HepG2 (cell line): ENCODE results near the gene TMA7B. TPM values are rescaled to one million over a fixed set of nuclear protein-coding genes. Genes with fewer than 3 reads are reported as not detected.

Experiments
- ARNT2 ChIP-seq: sonication (generic); formaldehyde crosslinking; IDR thresholded peaks from 2 replicates; pipeline ENCODE4 v1.8.0; 2022; ENCODE audit warnings: mild to moderate bottlenecking, low read depth, missing genetic modification reagents, moderate library complexity
- GTF2F1 ChIP-seq: fragments of 150-350 bp; IDR thresholded peaks from 2 replicates; pipeline ENCODE4 v1.6.1; 2014; ENCODE audit warnings: low read length
- HNF4G ChIP-seq, 2 experiments: sonication (generic) in 1 of 2; formaldehyde crosslinking in 1 of 2; IDR thresholded peaks; 2 replicates each; pipeline versions ENCODE4 v1.4.0 to v1.6.1; 2011 to 2020; ENCODE audit warnings: borderline replicate concordance in 2 of 2, low read depth in 2 of 2, mild to moderate bottlenecking in 2 of 2, low read length in 1 of 2, missing genetic modification reagents in 1 of 2, moderate library complexity in 1 of 2
- ZBTB21 ChIP-seq: sonication (generic); formaldehyde crosslinking; IDR thresholded peaks from 2 replicates; pipeline ENCODE4 v1.4.0; 2020; ENCODE audit warnings: missing genetic modification reagents
- ZNF431 ChIP-seq: sonication (generic); formaldehyde crosslinking; IDR thresholded peaks from 2 replicates; pipeline ENCODE4 v1.9.0; 2022; ENCODE audit warnings: missing genetic modification reagents, low read depth, mild to moderate bottlenecking, borderline replicate concordance
- polyA plus RNA-seq, 8 experiments: library from polyadenylated mRNA; depleted of rRNA in 3 of 8; stranded (reverse) in 7 of 8; unstranded in 1 of 8; fragments of >200 nt; fragmentation: Illumina TruSeq in 4 of 8; extraction: Trizol in 4 of 8; gene quantifications; 2 replicates each; pipeline versions ENCODE4 v1.2.1 to v1.2.3, GENCODE V29; 2011 to 2016; ENCODE audit warnings: low read depth in 4 of 8, missing spikeins in 1 of 8, mixed read lengths in 1 of 8; ENCODE audit not compliant: insufficient read depth in 1 of 8
- total RNA-seq, 5 experiments: library from RNA; depleted of rRNA; stranded (reverse); fragments of >200 nt; fragmentation: Illumina TruSeq; extraction: Trizol; gene quantifications; 2 replicates each; pipeline ENCODE4 v1.2.3, GENCODE V29; 2016; ENCODE audit warnings: low read depth in 1 of 5
- TF ChIP-seq, protein P1 (sequence below): sonication (generic); formaldehyde crosslinking; IDR thresholded peaks from 2 replicates; pipeline ENCODE4 v1.5.0; 2020; ENCODE audit warnings: missing genetic modification reagents, mild to moderate bottlenecking, borderline replicate concordance
- TF ChIP-seq, protein P2 (sequence below): sonication (generic); formaldehyde crosslinking; IDR thresholded peaks from 2 replicates; pipeline ENCODE4 v1.4.0; 2020; ENCODE audit warnings: mild to moderate bottlenecking, missing genetic modification reagents
- TF ChIP-seq, protein P3 (sequence below), 2 experiments: sonication (generic) in 1 of 2; formaldehyde crosslinking in 1 of 2; IDR thresholded peaks; 2 replicates each; pipeline versions ENCODE4 v1.4.0 to v1.6.1; 2018 to 2020; ENCODE audit warnings: missing genetic modification reagents in 2 of 2, borderline replicate concordance in 1 of 2, low read depth in 1 of 2, mild to moderate bottlenecking in 1 of 2, missing biosample characterization in 1 of 2

The TMA7B gene
- total and polyA plus RNA-seq, 2 of the 13 experiments (the other 11 are each of a cell fraction or from before 2014, with no cell fraction given): not detected

DNA sequence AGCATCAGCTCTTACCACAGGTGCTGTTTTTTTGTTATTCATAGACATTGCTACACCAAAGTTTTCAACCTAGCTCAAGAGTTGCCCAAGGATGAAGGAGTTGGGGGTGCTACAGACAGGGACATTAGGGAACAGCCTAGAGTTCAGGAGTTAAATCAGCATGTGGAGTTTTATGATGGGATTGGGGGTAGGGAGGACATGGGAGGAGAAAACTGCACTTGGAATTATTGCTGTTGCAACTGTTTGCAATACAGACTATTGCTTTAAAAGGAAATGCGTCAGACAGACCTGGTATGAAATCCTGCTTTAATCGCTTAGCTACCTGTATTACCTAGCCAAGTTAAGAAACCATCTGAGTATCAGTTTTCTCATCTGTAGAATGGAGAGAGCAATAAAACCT, 6.3 kb downstream of the TMA7B start (continued):
- TF ChIP-seq, protein P1, sequence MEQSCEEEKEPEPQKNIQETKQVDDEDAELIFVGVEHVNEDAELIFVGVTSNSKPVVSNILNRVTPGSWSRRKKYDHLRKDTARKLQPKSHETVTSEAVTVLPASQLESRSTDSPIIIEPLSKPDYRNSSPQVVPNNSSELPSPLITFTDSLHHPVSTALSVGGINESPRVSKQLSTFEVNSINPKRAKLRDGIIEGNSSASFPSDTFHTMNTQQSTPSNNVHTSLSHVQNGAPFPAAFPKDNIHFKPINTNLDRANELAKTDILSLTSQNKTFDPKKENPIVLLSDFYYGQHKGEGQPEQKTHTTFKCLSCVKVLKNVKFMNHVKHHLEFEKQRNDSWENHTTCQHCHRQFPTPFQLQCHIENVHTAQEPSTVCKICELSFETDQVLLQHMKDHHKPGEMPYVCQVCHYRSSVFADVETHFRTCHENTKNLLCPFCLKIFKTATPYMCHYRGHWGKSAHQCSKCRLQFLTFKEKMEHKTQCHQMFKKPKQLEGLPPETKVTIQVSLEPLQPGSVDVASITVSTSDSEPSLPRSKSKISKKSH (CRISPR knock-in tag): no peak
- TF ChIP-seq ZNF431 (no peak), ZBTB21 (no peak), HNF4G (IDR thresholded peaks at IDR 0.05; ENCODE audit: borderline replicate concordance, low read depth, low read length) (no peak), HNF4G (CRISPR knock-in tag; IDR thresholded peaks at IDR 0.05; ENCODE audit: borderline replicate concordance, low read depth) (no peak), ARNT2 (CRISPR knock-in tag) (no peak), GTF2F1 (no peak)
- TF ChIP-seq, protein P2, sequence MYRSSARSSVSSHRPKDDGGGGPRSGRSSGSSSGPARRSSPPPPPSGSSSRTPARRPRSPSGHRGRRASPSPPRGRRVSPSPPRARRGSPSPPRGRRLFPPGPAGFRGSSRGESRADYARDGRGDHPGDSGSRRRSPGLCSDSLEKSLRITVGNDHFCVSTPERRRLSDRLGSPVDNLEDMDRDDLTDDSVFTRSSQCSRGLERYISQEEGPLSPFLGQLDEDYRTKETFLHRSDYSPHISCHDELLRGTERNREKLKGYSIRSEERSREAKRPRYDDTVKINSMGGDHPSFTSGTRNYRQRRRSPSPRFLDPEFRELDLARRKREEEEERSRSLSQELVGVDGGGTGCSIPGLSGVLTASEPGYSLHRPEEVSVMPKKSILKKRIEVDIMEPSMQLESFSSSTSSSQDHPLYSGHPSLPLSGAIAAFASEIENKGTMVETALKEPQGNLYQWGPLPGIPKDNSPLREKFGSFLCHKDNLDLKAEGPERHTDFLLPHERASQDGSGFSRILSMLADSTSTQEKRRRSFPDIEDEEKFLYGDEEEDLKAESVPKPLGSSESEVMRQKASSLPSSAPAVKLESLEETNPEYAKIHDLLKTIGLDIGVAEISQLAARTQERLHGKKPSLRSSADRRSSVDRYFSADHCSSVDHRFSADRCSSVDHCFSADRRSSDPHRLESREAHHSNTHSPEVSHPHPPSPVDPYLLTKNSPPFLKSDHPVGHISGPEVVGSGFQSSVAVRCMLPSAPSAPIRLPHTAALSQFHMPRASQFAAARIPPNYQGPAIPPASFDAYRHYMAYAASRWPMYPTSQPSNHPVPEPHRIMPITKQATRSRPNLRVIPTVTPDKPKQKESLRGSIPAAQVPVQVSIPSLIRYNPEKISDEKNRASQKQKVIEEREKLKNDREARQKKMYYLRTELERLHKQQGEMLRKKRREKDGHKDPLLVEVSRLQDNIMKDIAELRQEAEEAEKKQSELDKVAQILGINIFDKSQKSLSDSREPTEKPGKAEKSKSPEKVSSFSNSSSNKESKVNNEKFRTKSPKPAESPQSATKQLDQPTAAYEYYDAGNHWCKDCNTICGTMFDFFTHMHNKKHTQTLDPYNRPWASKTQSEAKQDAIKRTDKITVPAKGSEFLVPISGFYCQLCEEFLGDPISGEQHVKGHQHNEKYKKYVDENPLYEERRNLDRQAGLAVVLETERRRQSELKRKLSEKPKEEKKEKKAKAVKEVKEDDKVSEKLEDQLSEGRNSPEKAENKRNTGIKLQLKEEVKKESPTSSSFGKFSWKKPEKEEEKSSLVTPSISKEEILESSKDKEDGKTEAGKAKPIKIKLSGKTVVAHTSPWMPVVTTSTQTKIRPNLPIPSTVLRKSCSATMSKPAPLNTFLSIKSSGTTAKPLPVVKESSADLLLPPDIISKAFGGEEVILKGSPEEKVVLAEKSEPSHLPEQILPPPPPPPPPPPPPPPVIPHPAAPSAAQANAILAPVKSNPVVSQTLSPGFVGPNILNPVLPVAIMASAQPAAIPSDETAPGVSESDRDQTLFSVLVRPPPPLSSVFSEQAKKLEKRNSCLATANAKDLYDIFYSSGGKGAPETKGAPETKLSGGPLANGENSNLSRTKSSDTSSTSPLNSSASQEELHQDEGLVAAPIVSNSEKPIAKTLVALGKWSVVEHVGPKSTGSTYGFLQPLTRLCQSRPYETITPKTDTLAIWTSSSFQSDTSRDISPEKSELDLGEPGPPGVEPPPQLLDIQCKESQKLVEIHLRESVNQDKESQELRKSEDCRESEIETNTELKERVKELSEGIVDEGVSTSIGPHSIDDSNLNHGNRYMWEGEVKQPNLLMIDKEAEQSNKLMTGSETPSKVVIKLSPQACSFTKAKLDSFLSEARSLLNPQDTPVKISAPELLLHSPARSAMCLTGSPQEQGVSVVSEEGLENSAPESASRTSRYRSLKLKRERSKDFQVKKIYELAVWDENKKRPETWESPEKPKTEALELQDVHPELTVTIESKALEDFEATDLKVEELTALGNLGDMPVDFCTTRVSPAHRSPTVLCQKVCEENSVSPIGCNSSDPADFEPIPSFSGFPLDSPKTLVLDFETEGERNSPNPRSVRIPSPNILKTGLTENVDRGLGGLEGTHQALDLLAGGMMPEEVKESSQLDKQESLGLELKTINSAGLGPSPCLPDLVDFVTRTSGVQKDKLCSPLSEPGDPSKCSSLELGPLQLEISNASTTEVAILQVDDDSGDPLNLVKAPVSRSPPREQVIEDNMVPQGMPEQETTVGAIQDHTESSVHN (CRISPR knock-in tag): no peak
- TF ChIP-seq, protein P3, sequence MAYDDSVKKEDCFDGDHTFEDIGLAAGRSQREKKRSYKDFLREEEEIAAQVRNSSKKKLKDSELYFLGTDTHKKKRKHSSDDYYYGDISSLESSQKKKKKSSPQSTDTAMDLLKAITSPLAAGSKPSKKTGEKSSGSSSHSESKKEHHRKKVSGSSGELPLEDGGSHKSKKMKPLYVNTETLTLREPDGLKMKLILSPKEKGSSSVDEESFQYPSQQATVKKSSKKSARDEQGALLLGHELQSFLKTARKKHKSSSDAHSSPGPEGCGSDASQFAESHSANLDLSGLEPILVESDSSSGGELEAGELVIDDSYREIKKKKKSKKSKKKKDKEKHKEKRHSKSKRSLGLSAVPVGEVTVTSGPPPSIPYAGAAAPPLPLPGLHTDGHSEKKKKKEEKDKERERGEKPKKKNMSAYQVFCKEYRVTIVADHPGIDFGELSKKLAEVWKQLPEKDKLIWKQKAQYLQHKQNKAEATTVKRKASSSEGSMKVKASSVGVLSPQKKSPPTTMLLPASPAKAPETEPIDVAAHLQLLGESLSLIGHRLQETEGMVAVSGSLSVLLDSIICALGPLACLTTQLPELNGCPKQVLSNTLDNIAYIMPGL (CRISPR knock-in tag; IDR thresholded peaks at IDR 0.05; ENCODE audit: borderline replicate concordance in 1 of 2, low read depth in 1 of 2): no peak
